HG03520 (cell line): ENCODE data around the gene C5orf52.
"Not testable (repeated sequence)": the region's sequence is repeated elsewhere in the genome, so short reads cannot be mapped to it uniquely, and the experiment has no call there.

Experiments
- ATAC-seq: cut with Tn5 transposase; IDR thresholded peaks from one replicate; pipeline ENCODE4 v1.9.1; 2021; ENCODE audit warnings: mild to moderate bottlenecking, moderate library complexity; ENCODE audit not compliant: unreplicated experiment

C5orf52 gene

DNA sequence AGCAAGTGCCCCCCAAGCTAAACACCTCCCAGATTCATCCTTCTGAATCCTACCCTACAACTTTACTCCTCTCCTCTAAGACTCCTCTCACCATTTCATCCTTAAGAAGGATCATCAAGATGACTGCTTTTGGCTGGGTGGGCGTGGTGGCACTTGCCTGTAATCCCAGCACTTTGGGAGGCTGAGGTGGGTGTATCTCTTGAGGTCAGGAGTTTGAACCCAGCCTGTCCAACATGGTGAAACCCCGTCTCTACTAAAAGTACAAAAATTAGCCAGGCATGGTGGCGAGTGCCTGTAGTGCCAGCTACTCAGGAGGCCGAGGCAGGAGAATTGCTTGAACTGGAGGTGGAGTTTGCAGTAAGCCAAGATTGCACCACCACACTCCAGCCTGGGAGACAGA, 3.0 kb downstream of the C5orf52 start:
- not testable (repeated sequence) for ATAC-seq

DNA sequence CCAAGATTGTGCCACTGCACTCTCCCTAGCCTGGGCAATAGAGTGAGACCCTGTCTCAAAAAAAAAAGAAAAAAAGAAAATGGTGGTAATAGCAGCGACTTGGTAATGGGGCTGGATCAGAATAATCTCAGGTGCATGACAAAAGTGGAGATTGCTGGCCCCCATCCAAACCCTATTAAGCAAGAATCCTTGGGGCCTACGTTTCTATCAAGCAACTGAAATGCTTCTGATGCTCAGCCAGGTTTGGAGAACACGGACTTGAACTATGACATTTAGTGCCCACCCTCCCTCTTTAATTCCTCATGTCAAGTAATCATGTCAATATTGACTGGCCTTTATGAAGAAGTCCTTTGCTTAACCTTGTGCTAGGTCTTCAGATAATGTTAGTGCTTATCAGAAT, 6.6 kb downstream of the C5orf52 start:
- ATAC-seq = no peak

DNA sequence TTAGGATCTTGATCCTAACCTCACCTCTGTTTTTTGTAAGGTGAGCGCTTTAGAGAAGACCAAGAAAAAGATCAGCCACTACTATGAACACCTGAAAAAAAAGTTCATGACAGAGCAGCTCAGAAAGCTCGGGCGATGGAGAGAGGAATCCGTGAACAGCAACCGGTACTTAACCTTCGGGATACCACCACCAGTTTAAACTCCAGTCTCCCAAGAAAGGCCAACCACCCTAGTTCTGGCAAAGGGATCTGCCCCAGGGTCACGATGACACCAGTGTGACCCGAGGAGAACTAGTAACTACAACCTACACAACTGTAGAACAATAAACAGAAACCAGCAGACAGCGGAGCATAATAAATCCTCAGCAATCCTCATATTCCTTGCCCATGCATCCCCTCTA, 8.5 kb downstream of the C5orf52 start:
- no peak for ATAC-seq

DNA sequence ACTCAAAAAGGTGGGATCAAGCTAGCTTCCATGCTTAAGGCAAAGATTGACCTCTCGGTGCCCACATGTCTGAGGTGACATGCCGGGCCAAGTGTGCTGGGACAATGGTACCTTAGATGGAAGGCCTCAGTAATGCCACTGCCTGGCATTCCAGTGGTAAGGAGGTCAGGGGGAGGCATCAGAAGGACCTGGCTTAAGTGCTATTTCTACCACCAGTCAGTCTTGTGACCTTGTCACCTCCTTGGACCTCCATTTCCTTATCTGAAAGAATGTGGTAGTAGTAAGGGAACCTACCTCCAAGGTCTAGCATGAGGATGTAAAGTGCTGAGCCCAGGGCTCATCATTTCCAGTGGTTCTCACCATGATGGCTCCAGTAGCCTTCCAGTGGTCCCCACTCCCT, 8.9 kb downstream of the C5orf52 start:
- no peak for ATAC-seq

DNA sequence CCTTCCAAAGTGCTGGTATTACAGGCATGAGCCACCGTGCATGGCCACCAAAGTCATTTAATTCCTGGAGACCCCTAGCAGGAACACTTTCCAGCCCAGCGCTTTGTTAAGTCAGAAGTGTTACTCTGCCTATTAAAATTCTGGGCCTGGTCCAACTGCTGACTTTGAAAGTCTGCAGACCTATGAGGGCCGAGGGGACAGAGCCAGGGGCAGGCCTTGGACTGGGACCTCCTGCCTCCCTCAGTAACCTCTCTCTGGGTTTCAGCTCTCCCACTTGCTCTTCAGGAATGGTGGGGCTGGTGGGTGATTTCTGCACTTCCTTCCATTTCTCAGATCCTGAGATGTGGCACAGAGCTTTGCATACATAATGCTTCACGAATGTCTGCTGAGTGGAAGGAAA, 9.7 kb downstream of the C5orf52 start:
- no peak for ATAC-seq

DNA sequence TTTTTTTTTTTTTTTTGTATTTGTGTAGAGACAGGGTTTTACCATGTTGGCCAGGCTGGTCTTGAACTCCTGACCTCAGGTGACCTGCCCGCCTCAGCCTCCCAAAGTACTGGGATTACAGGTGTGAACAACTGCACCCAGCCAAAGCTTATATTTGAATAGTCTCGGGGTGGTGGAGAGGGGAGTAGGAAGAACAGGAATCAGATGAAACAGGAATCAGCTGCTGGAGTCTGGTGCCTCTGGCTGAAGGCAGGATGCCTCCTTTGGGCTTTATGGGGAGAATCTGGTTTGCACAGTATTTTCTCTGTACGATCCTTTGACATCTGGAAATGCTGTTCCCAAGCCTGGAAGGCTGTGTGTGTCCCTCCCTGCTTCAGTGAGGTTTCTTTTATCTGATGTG, 10.9 kb downstream of the C5orf52 start:
- ATAC-seq = no peak

DNA sequence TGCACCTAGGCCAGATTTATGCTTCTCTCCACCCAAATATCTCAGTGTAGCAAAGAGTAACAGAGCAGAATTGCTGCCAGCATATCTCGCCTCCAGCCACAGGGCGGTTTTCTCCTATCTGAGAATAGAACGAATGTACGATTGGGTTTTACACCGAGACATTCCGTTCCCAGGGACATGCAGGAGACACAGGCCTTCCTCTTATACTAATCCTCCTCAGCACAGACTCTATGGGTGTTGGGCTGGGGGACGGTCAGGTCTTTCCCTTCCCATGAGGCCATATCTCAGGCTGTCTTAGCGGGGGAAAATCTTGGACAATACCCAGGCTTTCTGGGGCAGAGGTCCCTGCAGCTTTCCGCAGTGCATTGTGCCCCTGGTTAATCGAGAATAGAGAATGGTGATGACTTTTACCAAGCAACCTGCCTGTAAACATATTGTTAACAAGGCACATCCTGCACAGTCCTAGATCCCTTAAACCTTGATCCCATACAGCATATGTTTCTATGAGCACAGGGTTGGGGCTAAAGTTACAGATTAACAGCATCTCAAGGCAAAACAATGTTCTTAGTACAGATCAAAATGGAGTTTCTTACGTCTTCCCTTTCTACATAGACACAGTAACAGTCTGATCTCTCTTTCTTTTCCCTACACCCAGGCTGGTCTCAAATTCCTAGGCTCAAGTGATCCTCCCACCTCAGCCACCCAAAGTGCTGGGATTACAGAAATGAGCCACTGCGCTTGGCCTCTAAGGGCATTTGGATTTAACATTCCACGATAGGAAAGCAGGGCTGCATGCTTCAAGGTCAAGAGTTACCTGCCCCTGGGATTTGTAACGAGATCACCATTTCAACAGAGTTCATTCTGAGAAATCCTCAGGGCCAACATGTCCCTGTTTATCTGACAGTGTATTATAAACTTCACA, 15.2 kb downstream of the C5orf52 start:
- ATAC-seq = not testable (repeated sequence)

DNA sequence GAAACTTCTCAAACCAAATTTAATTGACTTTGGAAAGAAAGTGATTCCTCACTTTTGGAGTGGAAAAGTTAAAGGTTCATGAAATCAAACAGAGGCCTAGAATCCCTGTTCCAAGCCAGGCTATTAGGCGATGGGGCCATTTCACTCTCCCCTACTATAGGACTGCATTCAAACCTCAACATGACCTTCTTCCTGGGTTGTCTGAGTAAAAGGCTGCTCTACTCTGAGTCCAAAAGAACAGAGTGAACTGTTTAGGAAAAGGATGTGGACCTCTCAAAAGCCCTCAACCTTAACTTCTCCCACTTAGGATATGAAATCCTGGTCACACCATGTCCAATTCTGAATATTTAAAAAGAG, 15.8 kb downstream of the C5orf52 start:
- no peak for ATAC-seq

DNA sequence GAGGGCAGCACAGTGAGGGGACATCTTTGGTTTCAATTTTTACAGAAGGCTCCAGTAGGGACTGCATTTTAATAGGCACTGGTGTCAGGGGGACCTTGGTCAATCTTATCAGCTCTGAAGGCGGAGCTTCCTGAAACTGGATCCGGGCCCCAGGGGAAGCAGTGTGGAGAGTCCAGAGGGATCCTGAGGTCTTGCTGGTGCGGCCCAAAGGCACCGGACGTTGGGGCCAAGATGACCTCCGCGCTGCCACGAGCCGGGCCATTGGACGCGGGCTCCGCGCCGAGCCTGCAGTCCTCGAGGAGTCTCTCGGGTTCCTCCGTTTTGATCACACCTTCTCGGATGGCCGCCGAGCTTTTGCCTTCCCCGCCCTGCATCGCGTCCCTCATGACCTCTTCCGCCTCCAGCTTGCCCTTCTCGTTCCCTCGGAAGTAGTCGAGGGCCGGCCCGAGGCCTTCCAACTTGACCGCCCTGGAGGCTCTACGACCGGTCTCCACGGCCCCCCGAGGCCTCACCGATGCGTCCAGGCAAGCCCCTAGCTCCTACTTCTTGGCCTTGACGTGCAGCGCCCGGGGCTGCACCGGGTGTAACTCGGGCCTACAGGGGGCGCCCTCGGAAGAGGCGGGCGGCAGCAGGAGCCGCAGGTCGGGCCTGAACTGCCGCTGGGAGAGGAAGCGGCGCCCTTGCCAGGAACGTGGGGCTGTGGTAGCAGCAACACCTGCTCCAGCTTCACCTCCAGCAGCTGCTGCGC, 18.8 kb downstream of the C5orf52 start:
- no peak for ATAC-seq

DNA sequence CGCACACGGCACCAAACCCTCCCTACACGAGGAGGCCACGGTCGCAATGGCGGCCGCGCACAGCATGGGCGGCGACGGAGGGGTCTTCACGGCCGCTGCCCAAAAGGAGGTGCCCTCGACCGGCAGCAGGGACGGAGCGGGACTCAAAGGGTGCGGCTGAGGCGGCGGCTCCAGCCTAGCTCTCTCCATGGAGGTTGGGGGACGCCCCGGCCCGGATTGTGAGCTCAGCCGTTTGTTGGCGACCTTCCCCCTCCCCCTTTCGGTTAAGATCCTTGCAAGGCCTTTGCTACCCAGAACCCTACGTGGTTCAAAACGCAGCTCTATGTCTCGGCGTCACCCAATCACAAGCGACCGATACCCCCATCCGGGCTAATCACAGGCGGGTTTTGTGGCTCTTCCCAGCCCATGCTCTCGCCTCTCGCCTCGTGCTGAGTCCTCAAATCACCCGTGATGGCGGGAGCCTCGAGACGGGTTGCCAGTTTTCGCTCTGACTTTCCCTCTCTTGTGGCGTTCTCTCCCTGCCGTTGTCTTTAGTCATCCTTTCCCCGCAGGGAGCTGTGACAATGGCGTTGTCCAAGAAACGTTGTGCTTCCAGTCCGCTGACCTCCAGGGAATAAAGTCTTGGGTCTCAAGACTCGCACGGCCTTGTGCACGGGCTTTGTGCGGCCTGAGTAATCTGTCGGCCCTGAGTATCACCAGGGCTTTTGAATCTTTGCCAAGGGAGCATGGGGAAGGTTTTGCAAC, 19.5 kb downstream of the C5orf52 start:
- no peak for ATAC-seq

DNA sequence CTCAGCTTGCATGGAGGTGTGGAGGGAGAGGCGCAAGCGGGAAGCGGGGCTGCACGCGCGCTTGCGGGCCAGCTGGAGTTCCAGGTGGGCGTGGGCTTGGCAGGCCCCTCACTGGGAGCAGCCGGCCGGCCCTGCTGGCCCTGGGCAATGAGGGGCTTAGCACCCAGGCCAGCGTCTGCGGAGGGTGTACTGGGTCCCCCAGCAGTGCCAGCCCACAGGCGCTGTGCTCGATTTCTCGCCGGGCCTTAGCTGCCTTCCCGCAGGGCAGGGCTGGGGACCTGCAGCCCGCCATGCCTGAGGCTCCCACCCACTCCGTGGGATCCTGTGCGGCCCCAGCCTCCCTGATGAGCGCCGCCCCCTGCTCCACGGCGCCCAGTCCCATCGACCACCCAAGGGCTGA, 22.5 kb downstream of the C5orf52 start:
- not testable (repeated sequence) for ATAC-seq

DNA sequence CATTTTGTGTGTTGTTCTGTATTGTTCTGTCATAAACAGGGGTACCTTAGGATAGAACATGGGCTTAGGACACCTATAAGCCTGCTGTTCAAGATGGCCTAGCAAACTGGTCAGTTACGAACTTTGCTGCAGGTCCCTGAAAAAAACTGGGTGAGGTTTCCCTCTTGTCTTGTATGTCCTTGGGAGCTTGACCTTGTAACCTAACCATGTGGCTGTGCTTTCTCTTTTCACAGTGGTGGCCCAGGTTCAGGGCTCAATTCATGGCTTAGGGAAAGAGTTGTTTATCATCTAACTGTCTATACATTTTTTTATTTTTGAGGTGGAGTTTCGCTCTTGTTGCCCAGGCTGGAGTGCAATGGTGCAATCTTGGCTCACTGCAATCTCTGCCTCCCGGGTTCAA, 24.8 kb downstream of the C5orf52 start:
- not testable (repeated sequence) for ATAC-seq

DNA sequence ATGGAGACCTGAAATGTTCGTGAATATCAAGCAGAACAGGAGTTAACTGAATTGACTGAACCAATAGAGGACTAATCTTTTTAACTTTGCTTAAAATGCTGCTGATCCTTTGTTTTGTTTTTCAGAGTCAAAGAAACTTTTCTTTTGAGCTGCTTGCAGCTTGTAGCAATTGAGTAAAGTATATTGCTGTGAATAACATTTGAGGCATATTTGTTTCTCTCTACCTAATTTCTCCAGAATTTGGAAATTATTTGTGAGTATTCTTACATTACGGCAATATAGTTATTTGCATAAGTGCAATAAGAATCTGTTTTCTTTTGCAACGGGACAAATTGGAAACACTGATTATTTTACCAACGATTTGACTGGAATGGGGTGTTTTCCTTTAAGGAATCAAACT, 27.3 kb downstream of the C5orf52 start:
- ATAC-seq = not testable (repeated sequence)

DNA sequence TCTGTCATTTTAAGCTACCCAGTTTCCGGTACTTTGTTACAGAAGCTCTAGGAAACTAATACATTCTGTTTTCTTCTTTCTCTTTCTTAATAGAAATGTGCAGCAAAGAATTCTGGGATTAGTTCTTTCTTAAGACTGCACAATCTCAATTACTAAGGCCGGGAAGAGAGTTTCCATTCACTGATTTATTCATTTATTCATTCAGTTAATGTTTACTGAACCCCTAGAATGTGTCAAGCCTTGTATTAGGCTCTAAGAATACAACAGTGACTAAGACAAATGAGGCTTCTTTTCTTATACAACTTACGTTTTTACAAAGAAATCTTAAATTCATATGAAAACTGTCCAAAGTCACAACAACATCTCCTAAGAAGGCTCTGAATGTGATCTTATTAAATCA, 32.4 kb downstream of the C5orf52 start:
- ATAC-seq = no peak

DNA sequence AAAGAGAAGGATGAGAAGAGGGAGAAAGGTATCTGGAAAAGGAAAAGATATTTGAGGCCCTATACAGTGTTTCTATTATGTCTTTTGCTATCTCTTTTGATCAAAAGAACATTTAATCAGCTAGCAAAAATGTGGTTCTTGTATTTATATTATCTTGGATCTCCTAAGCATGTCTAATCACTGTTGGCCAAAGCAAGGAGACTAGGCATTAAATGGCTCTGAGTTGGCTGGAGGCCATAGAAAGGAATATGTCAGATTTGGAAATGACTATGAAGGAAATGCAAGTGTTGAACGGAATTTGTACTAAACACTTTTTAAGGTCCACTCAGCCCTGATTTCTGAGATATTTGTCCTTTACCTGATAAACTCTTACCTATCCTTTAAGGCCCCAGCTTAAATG, 37.5 kb downstream of the C5orf52 start:
- ATAC-seq = no peak

DNA sequence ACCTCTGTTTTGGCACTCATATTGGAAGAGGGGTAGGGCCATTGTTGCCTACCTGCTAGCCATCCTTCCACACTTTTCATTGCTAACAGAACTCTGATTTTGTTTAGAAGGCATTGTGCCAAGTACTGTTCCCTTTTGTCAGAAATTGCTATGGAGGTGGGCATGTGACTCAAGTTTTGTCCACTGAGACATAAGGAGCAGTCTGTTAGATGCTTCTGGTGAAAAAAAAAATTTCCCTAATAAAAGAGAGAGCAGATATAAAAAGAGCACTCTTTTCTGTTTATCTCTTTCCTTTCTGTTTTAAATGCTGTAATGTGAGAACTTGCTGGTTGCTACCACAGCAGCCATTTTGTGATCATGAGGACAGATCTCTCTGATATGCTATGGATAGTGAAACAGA, 38.0 kb downstream of the C5orf52 start:
- no peak for ATAC-seq

DNA sequence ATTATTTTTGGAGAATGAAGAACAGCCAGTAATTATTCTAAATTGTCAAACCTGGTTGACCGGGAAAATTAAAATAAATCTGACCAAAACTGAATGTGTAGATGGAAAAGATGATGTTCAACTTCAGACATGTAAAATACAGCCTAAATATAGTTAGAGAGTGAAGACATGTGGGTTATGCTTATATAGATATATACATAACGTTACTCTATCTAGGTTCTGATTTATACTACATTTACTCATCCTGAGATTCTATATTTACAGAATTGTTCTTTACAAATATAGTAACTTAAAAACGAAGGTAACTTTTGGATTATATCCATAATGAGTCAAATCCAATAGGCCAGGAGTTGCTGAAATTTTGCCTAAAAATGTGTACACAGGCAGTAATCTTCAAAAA, 39.1 kb downstream of the C5orf52 start:
- ATAC-seq = no peak

DNA sequence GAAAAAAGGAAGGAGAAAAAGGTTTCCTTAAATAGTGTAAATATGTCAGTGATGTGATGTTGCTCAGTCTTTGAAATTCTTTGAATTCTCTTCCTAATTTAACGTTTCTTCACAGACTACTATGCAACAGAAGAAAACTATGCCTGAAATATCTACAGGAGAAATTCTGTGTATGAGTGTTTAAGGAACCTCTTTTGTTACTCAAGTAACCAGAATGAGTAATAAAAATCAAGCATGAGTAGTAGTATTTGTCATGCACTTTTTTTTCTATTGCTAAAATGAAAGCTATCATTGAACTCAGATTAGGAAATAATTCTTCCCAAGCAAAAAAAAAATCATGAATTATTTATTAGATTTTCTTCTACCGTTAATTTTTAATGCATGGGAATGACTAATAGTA, 39.5 kb downstream of the C5orf52 start:
- ATAC-seq = no peak

DNA sequence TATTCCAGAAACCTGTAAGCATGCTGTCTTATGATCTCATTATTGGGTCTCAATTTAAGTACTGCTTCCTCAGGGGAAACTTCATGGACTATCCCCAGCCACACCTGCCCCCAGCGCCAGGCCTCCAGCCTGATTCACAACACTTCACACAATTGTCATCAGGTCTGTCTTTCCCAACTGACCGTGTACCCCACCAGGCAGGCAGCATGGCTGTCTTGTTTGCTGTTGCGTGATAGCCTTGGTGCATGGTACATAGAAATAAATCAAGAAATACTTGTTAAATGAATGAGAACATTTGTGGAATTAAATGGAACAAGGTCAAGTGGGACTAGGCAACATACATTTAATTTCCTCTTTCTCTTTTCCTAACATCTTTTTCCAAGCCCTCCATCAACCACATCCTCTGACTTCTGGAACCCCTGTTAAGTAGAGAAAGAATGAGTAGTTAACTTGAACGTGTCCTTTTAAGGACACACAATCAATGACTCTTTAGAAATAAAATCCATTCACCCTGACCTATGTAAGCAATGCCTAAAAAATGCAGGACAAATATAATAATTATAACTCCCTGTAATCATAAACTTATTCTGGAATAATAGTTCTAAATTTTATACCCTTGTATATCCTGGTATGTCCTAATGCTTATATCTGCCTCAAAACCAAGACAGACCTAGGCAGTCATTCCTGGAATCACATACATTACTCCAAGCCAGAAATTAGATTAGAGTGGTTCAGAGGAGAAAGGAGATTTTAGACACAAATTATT, 42.7 kb downstream of the C5orf52 start:
- no peak for ATAC-seq

DNA sequence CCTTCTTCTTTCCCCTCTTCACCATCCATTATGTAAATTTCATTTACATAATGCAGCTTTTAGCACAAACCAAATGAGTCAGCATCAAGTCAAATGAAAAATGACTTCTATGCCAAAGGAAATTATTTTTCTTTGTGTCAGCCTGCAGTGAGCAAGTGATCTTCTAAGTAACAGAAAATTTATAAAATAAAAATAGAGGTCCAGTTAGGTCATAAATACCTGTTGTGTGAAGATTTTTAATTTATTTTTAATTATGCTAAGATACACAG, 43.2 kb downstream of the C5orf52 start:
- ATAC-seq = no peak

DNA sequence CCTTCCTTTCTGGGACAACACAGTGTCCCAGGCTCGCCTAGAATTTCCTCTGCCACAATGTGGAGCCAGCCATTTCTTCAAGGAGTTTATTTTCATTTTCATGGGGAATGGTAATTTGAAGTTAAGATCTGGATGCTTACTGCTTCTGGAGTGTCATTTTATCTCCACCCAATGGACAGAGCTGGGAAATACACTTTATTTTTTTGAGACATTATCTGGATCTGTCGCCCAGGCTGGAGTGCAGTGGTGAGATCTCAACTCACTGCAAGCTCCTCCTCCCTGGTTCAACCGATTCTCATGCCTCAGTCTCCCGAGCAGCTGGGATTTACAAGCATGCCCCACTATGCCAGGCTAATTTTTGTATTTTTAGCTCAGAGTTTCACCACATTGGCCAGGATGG, 47.2 kb downstream of the C5orf52 start:
- no peak for ATAC-seq
